ENCODE results near the gene CPB1. TPM values are rescaled to one million over a fixed set of nuclear protein-coding genes. Genes with fewer than 3 reads are reported as not detected.

The CPB1 gene
- total and polyA plus RNA-seq, 2 of the 8 experiments (the other 6 are each of a cell fraction or from before 2014, with no cell fraction given): not detected

GRCh38 chr3:148816427-148816826, 11.2 kb upstream of the CPB1 start:
- no peak for FAIRE-seq

More at GRCh38 chr3:148816427-148816826, 11.2 kb upstream of the CPB1 start:
- no peak overlapping the region for H4K8ac ChIP-seq (ENCODE audit: extremely low read depth, insufficient read depth, low read length)
- TF ChIP-seq CHD2 (IDR thresholded peaks at IDR 0.05; ENCODE audit: low read length) (no peak), CEBPB (IDR thresholded peaks at IDR 0.05; ENCODE audit: low read depth, low read length) (no peak), PHF8 (conservative IDR thresholded peaks at IDR 0.05; ENCODE audit: low read depth, low read length) (no peak), MAX (IDR thresholded peaks at IDR 0.05) (no peak), MAFK (IDR thresholded peaks at IDR 0.05; ENCODE audit: low read depth, low read length) (no peak), POLR2AphosphoS5 (IDR thresholded peaks at IDR 0.05; ENCODE audit: low read depth, low read length) (no peak), SP4 (IDR thresholded peaks at IDR 0.05; ENCODE audit: low read length) (no peak), NANOG (IDR thresholded peaks at IDR 0.05; ENCODE audit: insufficient read depth, low read depth, low read length, poor library complexity, severe bottlenecking) (no peak), POLR2A (IDR thresholded peaks at IDR 0.05; ENCODE audit: control extremely low read depth in 1 of 2, low read depth in 2 of 2, low read length in 2 of 2) (no peak), JUND (IDR thresholded peaks at IDR 0.05; ENCODE audit: low read length) (no peak), GTF2F1 (IDR thresholded peaks at IDR 0.05; ENCODE audit: borderline replicate concordance, low read depth, low read length) (no peak), TEAD4 (IDR thresholded peaks at IDR 0.05; ENCODE audit: low read depth, low read length) (no peak), SIN3A (conservative IDR thresholded peaks at IDR 0.05 in 1 of 2, IDR thresholded peaks at IDR 0.05 in 1 of 2; ENCODE audit: low read depth in 1 of 2, low read length in 2 of 2) (no peak)
- H3K56ac ChIP-seq (replicated peaks; ENCODE audit: insufficient read length, low read depth, low read length): no peak overlapping the region
- H2BK120ac ChIP-seq (replicated peaks; ENCODE audit: low read depth, low read length): no peak overlapping the region
- H2BK15ac ChIP-seq (ENCODE audit: low read length): no peak overlapping the region
- H3K14ac ChIP-seq (ENCODE audit: insufficient read length): no peak overlapping the region
- H4K5ac ChIP-seq (ENCODE audit: insufficient read length, low read depth, low read length): no peak overlapping the region
- no peak overlapping the region for H2AFZ ChIP-seq (ENCODE audit: low read length)
- ChIA-PET POLR2A (ENCODE audit: partially characterized antibody) (no interaction called here), CTCF (ENCODE audit: partially characterized antibody) (no interaction called here)
- no peak overlapping the region for H3K4me3 ChIP-seq (ENCODE audit: extremely low read depth in 1 of 4, insufficient read depth in 2 of 4, low read depth in 3 of 4, low read length in 4 of 4)
- DNase-seq (ENCODE audit: low read depth in 1 of 2, low spot score in 2 of 2): no peak
- no peak overlapping the region for H3K23ac ChIP-seq (ENCODE audit: insufficient read length)
- H3K4me1 ChIP-seq (replicated peaks in 1 of 4; ENCODE audit: control insufficient read depth in 3 of 4, insufficient read depth in 4 of 4, low read length in 3 of 4): peaks cover 0 to 5% (median 2%) of the 10 kb centered on the region in 4 experiments; a peak in 3 of 7 replicates
- H2AK5ac ChIP-seq (ENCODE audit: low read depth, low read length): no peak overlapping the region
- H2BK20ac ChIP-seq (ENCODE audit: low read length): no peak overlapping the region
- H3K4ac ChIP-seq (replicated peaks; ENCODE audit: insufficient read length, low read depth, low read length): no peak overlapping the region
- no peaks in the 10 kb centered on the region for H4K20me1 ChIP-seq (replicated peaks in 1 of 2; ENCODE audit: control insufficient read depth in 1 of 2, insufficient read depth in 2 of 2, low read length in 2 of 2)
- H4K91ac ChIP-seq (replicated peaks; ENCODE audit: insufficient read length, low read length): no peak overlapping the region
- no peak overlapping the region for H3K9ac ChIP-seq (replicated peaks in 1 of 4; ENCODE audit: extremely low read depth in 1 of 4, low read depth in 3 of 4, low read length in 3 of 4)
- H3K18ac ChIP-seq (ENCODE audit: extremely low read depth, low read length): no peak overlapping the region
- H2BK12ac ChIP-seq (ENCODE audit: low read depth, low read length): no peak overlapping the region
- no peaks in the 10 kb centered on the region for H3K79me1 ChIP-seq (ENCODE audit: low read depth, low read length)
- no peaks in the 10 kb centered on the region for H3K23me2 ChIP-seq (ENCODE audit: low read depth, low read length)
- H3K27ac ChIP-seq (ENCODE audit: low read depth, low read length): no peak overlapping the region
- no peaks in the 10 kb centered on the region; a peak in 1 of 7 replicates for H3K27me3 ChIP-seq (replicated peaks in 1 of 4; ENCODE audit: control insufficient read depth in 3 of 4, extremely low read depth in 1 of 4, insufficient read depth in 3 of 4, low read length in 3 of 4)
- no peaks in the 10 kb centered on the region for H3K79me2 ChIP-seq (ENCODE audit: control insufficient read depth in 1 of 2, insufficient read depth in 2 of 2, low read length in 2 of 2)
- H3K36me3 ChIP-seq (ENCODE audit: control insufficient read depth in 2 of 4, insufficient read depth in 4 of 4, low read length in 3 of 4): no peaks in the 10 kb centered on the region
- H3K4me2 ChIP-seq (ENCODE audit: insufficient read depth in 1 of 2, low read depth in 2 of 2, low read length in 2 of 2): no peak overlapping the region
- no peaks in the 10 kb centered on the region for H3K9me3 ChIP-seq (ENCODE audit: insufficient read depth in 2 of 2, low read depth in 1 of 2, low read length in 1 of 2)
- 86% methylated on average over 2 of the region's 2 CpGs; no CpG with 5 or more reads in 1 of the 2 experiments for WGBS, 2 experiments (ENCODE audit: extremely low coverage in 1 of 2, insufficient coverage in 1 of 2, insufficient read length in 1 of 2, insufficient replicate concordance in 2 of 2, low coverage in 1 of 2, low lambda C conversion rate in 2 of 2, missing lambda C conversion rate in 1 of 2)
- H2BK5ac ChIP-seq (ENCODE audit: low read depth, low read length): no peak overlapping the region
